GM18508 (cell line): ENCODE measurements around the gene TMEM176B.
"Not testable (repeated sequence)": the region's sequence is repeated elsewhere in the genome, so short reads cannot be mapped to it uniquely, and the experiment has no call there.

Source experiments
- ATAC-seq: cut with Tn5 transposase; IDR thresholded peaks from one replicate; pipeline ENCODE4 v1.9.1; 2021; ENCODE audit warnings: moderate number of reproducible peaks; ENCODE audit not compliant: insufficient read depth, unreplicated experiment

The TMEM176B gene

GRCh38 chr7:150791746-150792452 lies 8.3 kb downstream of the TMEM176B start:
- ATAC-seq: no peak

- ATAC-seq: no peak
Observed at GRCh38 chr7:150791304-150791703, 8.9 kb downstream of the TMEM176B start.

GRCh38 chr7:150790416-150791075 lies 9.6 kb downstream of the TMEM176B start:
- ATAC-seq: no peak

GRCh38 chr7:150788474-150789269 lies 11.5 kb downstream of the TMEM176B start:
- no peak for ATAC-seq

GRCh38 chr7:150787321-150788281 lies 12.6 kb downstream of the TMEM176B start:
- ATAC-seq: no peak

- no peak for ATAC-seq
Observed at GRCh38 chr7:150784954-150785353, 15.2 kb downstream of the TMEM176B start.

GRCh38 chr7:150784120-150784736 lies 15.9 kb downstream of the TMEM176B start:
- ATAC-seq: no peak

- ATAC-seq: no peak
Observed at GRCh38 chr7:150781961-150782360, 18.2 kb downstream of the TMEM176B start.

GRCh38 chr7:150781103-150781502 lies 19.1 kb downstream of the TMEM176B start:
- ATAC-seq: no peak

- ATAC-seq: no peak
Observed at GRCh38 chr7:150780292-150780691, 19.9 kb downstream of the TMEM176B start.

- ATAC-seq: no peak
Observed at GRCh38 chr7:150778738-150779301, 21.3 kb downstream of the TMEM176B start.

GRCh38 chr7:150778014-150778737 lies 22.0 kb downstream of the TMEM176B start:
- ATAC-seq: no peak

GRCh38 chr7:150774131-150774530 lies 26.0 kb downstream of the TMEM176B start:
- not testable (repeated sequence) for ATAC-seq

GRCh38 chr7:150769768-150770167 lies 30.4 kb downstream of the TMEM176B start:
- ATAC-seq: no peak

GRCh38 chr7:150766334-150766709 lies 33.8 kb downstream of the TMEM176B start:
- ATAC-seq: no peak

GRCh38 chr7:150759479-150759878 lies 40.7 kb downstream of the TMEM176B start:
- no peak for ATAC-seq

GRCh38 chr7:150756858-150757257 lies 43.3 kb downstream of the TMEM176B start:
- no peak for ATAC-seq

- no peak for ATAC-seq
Observed at GRCh38 chr7:150756166-150756565, 44.0 kb downstream of the TMEM176B start.
